GM12878 (cell line): Measurements from ENCODE around the gene SEC11A. TPM values are rescaled to one million over a fixed set of nuclear protein-coding genes. Genes with fewer than 3 reads are reported as not detected.
A peak's percentile ranks its signal among the peaks of the same experiment; 100 is the strongest.

Experiments used
- CREB1 ChIP-seq: IDR thresholded peaks from 2 replicates; pipeline ENCODE4 v1.6.1; 2012; ENCODE audit warnings: low read depth, mild to moderate bottlenecking, inconsistent platforms
- DPF2 ChIP-seq: fragments of 450-650 bp; IDR thresholded peaks from 2 replicates; pipeline ENCODE4 v1.6.1; 2017; ENCODE audit warnings: mild to moderate bottlenecking
- EGR1 ChIP-seq, 2 experiments: IDR thresholded peaks; 1 replicate in 1 of 2; 2 replicates in 1 of 2; pipeline ENCODE4 v1.6.1; 2011 to 2012; ENCODE audit warnings: low read depth in 2 of 2, low read length in 2 of 2, borderline replicate concordance in 1 of 2, mild to moderate bottlenecking in 1 of 2, moderate library complexity in 1 of 2
- ETV6 ChIP-seq, 2 experiments: fragments of 450-650 bp in 1 of 2; IDR thresholded peaks in 1 of 2; conservative IDR thresholded peaks in 1 of 2; 2 replicates each; pipeline ENCODE4 v1.6.1; 2014; ENCODE audit warnings: antibody characterized with exemption in 1 of 2, borderline replicate concordance in 1 of 2, low read depth in 1 of 2, mild to moderate bottlenecking in 1 of 2, moderate library complexity in 1 of 2
- GABPA ChIP-seq: IDR thresholded peaks from 2 replicates; pipeline ENCODE4 v1.6.1; 2014; ENCODE audit warnings: antibody characterized with exemption, low read depth, mild to moderate bottlenecking, inconsistent platforms
- IKZF1 ChIP-seq: fragments of 450-650 bp; conservative IDR thresholded peaks from 2 replicates; pipeline ENCODE4 v1.6.1; 2017; ENCODE audit warnings: antibody characterized with exemption, mild to moderate bottlenecking
- IKZF2 ChIP-seq, 2 experiments: fragments of 450-650 bp; IDR thresholded peaks; 2 replicates each; pipeline ENCODE4 v1.6.1; 2017; ENCODE audit warnings: mild to moderate bottlenecking in 2 of 2, moderate library complexity in 2 of 2
- NFXL1 ChIP-seq: fragments of 450-650 bp; IDR thresholded peaks from 2 replicates; pipeline ENCODE4 v1.6.1; 2017; ENCODE audit warnings: antibody characterized with exemption, mild to moderate bottlenecking, borderline replicate concordance
- SIN3A ChIP-seq: IDR thresholded peaks from 2 replicates; pipeline ENCODE4 v1.6.1; 2012; ENCODE audit warnings: low read depth, low read length, improper control_type of control experiment
- polyA plus RNA-seq, 11 experiments: library from polyadenylated mRNA; depleted of rRNA in 4 of 11; unstranded in 6 of 11; stranded (reverse) in 5 of 11; fragments of >200 nt; fragmentation: Nextera tagmentation in 4 of 11; fragmentation: Illumina TruSeq in 1 of 11; extraction: Ambion mirVana in 4 of 11; extraction: Trizol in 1 of 11; gene quantifications; 1 replicate in 1 of 11; 2 replicates in 10 of 11; pipeline versions ENCODE4 v1.2.1 to v1.2.3, GENCODE V29; 2011 to 2016; ENCODE audit warnings: inconsistent platforms in 2 of 11, missing spikeins in 2 of 11, low read depth in 1 of 11
- total RNA-seq, 4 experiments: library from RNA; depleted of rRNA in 3 of 4; stranded (reverse); fragments of >200 nt in 3 of 4; fragmentation: Illumina TruSeq in 1 of 4; extraction: Trizol in 1 of 4; gene quantifications; 2 replicates each; pipeline versions ENCODE4 v1.2.1 to v1.2.3, GENCODE V29; 2013 to 2021
- TF ChIP-seq, protein P1 (sequence below): IDR thresholded peaks from 2 replicates; pipeline ENCODE4 v1.6.1; 2011; ENCODE audit warnings: low read depth, low read length, improper control_type of control experiment, borderline replicate concordance
- TF ChIP-seq, protein P2 (sequence below): IDR thresholded peaks from 2 replicates; pipeline ENCODE4 v1.6.1; 2012; ENCODE audit warnings: low read depth, low read length, improper control_type of control experiment
- TF ChIP-seq, protein P3 (sequence below), 3 experiments: IDR thresholded peaks in 2 of 3; conservative IDR thresholded peaks in 1 of 3; 2 replicates each; pipeline ENCODE4 v1.5.1; 2011; ENCODE audit warnings: low read depth in 3 of 3, low read length in 3 of 3, mild to moderate bottlenecking in 3 of 3, control low read depth in 2 of 3, moderate library complexity in 2 of 3, inconsistent platforms in 1 of 3, mixed read lengths in 1 of 3; ENCODE audit not compliant: control insufficient read depth in 2 of 3, insufficient read depth in 1 of 3; ENCODE audit errors: extremely low read depth in 1 of 3
- TF ChIP-seq, protein P4 (sequence below): IDR thresholded peaks from 2 replicates; pipeline ENCODE4 v1.6.1; 2012; ENCODE audit warnings: improper control_type of control experiment, low read depth, low read length; ENCODE audit not compliant: insufficient replicate concordance
- TF ChIP-seq, protein P5 (sequence below): fragments of 450-650 bp; IDR thresholded peaks from 2 replicates; pipeline ENCODE4 v1.6.1; 2016; ENCODE audit warnings: mild to moderate bottlenecking
- TF ChIP-seq, protein P6 (sequence below): IDR thresholded peaks from 2 replicates; pipeline ENCODE4 v1.6.1; 2012; ENCODE audit warnings: mild to moderate bottlenecking, low read depth, low read length

SEC11A gene
- total and polyA plus RNA-seq, 10 of the 15 experiments (the other 5 are each of a cell fraction or from before 2014, with no cell fraction given): 99.2 to 159 (median 143) TPM

DNA sequence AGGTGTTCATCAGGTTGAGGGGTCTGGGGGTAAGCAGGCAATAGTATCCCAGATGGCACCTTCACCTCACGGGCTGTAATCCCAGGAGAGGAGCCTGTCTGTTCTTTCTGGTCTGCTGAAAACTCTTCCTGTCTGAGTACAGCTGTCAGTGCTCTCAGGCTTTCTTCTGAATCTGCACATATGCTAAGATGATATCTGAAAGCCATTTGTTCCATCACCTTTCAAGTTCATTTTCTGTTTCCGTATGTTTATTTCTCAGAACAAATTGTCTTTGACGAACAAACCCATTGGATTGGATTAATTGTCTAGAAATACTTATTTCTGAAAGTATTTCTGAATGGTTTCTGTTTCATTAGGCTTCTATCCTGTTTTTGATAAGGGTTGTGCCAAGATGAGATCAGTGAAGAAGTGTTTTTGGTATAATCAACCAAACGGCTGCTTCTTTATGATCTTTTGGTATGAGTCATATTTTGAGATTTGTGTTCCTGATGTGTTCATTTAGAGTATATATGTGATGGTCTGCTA lies 45.7 kb upstream of the SEC11A start (continued):
- TF ChIP-seq, protein P1, sequence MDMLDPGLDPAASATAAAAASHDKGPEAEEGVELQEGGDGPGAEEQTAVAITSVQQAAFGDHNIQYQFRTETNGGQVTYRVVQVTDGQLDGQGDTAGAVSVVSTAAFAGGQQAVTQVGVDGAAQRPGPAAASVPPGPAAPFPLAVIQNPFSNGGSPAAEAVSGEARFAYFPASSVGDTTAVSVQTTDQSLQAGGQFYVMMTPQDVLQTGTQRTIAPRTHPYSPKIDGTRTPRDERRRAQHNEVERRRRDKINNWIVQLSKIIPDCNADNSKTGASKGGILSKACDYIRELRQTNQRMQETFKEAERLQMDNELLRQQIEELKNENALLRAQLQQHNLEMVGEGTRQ: no peak
- TF ChIP-seq IKZF2 (IDR thresholded peaks at IDR 0.05): peak; percentile 19 to 42; a peak in 1 of 4 replicates
- no peak for TF ChIP-seq GABPA
- TF ChIP-seq, protein P2, sequence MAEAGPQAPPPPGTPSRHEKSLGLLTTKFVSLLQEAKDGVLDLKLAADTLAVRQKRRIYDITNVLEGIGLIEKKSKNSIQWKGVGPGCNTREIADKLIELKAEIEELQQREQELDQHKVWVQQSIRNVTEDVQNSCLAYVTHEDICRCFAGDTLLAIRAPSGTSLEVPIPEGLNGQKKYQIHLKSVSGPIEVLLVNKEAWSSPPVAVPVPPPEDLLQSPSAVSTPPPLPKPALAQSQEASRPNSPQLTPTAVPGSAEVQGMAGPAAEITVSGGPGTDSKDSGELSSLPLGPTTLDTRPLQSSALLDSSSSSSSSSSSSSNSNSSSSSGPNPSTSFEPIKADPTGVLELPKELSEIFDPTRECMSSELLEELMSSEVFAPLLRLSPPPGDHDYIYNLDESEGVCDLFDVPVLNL: no peak
- TF ChIP-seq, protein P3, sequence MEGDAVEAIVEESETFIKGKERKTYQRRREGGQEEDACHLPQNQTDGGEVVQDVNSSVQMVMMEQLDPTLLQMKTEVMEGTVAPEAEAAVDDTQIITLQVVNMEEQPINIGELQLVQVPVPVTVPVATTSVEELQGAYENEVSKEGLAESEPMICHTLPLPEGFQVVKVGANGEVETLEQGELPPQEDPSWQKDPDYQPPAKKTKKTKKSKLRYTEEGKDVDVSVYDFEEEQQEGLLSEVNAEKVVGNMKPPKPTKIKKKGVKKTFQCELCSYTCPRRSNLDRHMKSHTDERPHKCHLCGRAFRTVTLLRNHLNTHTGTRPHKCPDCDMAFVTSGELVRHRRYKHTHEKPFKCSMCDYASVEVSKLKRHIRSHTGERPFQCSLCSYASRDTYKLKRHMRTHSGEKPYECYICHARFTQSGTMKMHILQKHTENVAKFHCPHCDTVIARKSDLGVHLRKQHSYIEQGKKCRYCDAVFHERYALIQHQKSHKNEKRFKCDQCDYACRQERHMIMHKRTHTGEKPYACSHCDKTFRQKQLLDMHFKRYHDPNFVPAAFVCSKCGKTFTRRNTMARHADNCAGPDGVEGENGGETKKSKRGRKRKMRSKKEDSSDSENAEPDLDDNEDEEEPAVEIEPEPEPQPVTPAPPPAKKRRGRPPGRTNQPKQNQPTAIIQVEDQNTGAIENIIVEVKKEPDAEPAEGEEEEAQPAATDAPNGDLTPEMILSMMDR (IDR thresholded peaks at IDR 0.05 in 2 of 3, conservative IDR thresholded peaks at IDR 0.05 in 1 of 3; ENCODE audit: control insufficient read depth in 2 of 3, extremely low read depth in 1 of 3, insufficient read depth in 1 of 3, low read depth in 3 of 3, low read length in 3 of 3): no peak
- TF ChIP-seq ETV6 (conservative IDR thresholded peaks at IDR 0.05 in 1 of 2, IDR thresholded peaks at IDR 0.05 in 1 of 2; ENCODE audit: borderline replicate concordance in 1 of 2, low read depth in 1 of 2): no peak
- no peak for TF ChIP-seq NFXL1
- TF ChIP-seq, protein P4, sequence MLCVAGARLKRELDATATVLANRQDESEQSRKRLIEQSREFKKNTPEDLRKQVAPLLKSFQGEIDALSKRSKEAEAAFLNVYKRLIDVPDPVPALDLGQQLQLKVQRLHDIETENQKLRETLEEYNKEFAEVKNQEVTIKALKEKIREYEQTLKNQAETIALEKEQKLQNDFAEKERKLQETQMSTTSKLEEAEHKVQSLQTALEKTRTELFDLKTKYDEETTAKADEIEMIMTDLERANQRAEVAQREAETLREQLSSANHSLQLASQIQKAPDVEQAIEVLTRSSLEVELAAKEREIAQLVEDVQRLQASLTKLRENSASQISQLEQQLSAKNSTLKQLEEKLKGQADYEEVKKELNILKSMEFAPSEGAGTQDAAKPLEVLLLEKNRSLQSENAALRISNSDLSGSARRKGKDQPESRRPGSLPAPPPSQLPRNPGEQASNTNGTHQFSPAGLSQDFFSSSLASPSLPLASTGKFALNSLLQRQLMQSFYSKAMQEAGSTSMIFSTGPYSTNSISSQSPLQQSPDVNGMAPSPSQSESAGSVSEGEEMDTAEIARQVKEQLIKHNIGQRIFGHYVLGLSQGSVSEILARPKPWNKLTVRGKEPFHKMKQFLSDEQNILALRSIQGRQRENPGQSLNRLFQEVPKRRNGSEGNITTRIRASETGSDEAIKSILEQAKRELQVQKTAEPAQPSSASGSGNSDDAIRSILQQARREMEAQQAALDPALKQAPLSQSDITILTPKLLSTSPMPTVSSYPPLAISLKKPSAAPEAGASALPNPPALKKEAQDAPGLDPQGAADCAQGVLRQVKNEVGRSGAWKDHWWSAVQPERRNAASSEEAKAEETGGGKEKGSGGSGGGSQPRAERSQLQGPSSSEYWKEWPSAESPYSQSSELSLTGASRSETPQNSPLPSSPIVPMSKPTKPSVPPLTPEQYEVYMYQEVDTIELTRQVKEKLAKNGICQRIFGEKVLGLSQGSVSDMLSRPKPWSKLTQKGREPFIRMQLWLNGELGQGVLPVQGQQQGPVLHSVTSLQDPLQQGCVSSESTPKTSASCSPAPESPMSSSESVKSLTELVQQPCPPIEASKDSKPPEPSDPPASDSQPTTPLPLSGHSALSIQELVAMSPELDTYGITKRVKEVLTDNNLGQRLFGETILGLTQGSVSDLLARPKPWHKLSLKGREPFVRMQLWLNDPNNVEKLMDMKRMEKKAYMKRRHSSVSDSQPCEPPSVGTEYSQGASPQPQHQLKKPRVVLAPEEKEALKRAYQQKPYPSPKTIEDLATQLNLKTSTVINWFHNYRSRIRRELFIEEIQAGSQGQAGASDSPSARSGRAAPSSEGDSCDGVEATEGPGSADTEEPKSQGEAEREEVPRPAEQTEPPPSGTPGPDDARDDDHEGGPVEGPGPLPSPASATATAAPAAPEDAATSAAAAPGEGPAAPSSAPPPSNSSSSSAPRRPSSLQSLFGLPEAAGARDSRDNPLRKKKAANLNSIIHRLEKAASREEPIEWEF: no peak
- no peak for TF ChIP-seq SIN3A
- TF ChIP-seq, protein P5, sequence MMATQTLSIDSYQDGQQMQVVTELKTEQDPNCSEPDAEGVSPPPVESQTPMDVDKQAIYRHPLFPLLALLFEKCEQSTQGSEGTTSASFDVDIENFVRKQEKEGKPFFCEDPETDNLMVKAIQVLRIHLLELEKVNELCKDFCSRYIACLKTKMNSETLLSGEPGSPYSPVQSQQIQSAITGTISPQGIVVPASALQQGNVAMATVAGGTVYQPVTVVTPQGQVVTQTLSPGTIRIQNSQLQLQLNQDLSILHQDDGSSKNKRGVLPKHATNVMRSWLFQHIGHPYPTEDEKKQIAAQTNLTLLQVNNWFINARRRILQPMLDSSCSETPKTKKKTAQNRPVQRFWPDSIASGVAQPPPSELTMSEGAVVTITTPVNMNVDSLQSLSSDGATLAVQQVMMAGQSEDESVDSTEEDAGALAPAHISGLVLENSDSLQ: 0 out of 2 replicates have a peak, but pooled peaks have one; percentile 29
- TF ChIP-seq, protein P6, sequence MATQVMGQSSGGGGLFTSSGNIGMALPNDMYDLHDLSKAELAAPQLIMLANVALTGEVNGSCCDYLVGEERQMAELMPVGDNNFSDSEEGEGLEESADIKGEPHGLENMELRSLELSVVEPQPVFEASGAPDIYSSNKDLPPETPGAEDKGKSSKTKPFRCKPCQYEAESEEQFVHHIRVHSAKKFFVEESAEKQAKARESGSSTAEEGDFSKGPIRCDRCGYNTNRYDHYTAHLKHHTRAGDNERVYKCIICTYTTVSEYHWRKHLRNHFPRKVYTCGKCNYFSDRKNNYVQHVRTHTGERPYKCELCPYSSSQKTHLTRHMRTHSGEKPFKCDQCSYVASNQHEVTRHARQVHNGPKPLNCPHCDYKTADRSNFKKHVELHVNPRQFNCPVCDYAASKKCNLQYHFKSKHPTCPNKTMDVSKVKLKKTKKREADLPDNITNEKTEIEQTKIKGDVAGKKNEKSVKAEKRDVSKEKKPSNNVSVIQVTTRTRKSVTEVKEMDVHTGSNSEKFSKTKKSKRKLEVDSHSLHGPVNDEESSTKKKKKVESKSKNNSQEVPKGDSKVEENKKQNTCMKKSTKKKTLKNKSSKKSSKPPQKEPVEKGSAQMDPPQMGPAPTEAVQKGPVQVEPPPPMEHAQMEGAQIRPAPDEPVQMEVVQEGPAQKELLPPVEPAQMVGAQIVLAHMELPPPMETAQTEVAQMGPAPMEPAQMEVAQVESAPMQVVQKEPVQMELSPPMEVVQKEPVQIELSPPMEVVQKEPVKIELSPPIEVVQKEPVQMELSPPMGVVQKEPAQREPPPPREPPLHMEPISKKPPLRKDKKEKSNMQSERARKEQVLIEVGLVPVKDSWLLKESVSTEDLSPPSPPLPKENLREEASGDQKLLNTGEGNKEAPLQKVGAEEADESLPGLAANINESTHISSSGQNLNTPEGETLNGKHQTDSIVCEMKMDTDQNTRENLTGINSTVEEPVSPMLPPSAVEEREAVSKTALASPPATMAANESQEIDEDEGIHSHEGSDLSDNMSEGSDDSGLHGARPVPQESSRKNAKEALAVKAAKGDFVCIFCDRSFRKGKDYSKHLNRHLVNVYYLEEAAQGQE: no peak
- TF ChIP-seq DPF2: no peak
- TF ChIP-seq CREB1: no peak
- no peak for TF ChIP-seq EGR1 (IDR thresholded peaks at IDR 0.05; ENCODE audit: borderline replicate concordance in 1 of 2, low read depth in 2 of 2, low read length in 2 of 2)
- TF ChIP-seq IKZF1: no peak
